Duodenal mucosa (tissue), 2 donors: ENCODE results near the gene SPATS2L.

ENCODE experiments used
- H3K27ac ChIP-seq: one replicate; pipeline ENCODE4 v1.7.0; 2013; ENCODE audit warnings: low read depth, low read length
- H3K27me3 ChIP-seq, 2 donors: one replicate each; pipeline ENCODE4 v1.7.0; 2013; ENCODE audit warnings: low read length in 2 of 2, control low read depth in 1 of 2; ENCODE audit not compliant: insufficient read depth in 2 of 2, control insufficient read depth in 1 of 2
- H3K36me3 ChIP-seq, 2 donors: one replicate each; pipeline ENCODE4 v1.7.0; 2013; ENCODE audit warnings: low read length in 2 of 2, control low read depth in 1 of 2; ENCODE audit not compliant: insufficient read depth in 2 of 2, control insufficient read depth in 1 of 2
- H3K4me1 ChIP-seq, 2 donors: one replicate each; pipeline ENCODE4 v1.7.0; 2013; ENCODE audit warnings: low read length in 2 of 2, control low read depth in 1 of 2; ENCODE audit not compliant: insufficient read depth in 2 of 2, control insufficient read depth in 1 of 2
- H3K4me3 ChIP-seq, 2 donors: one replicate each; pipeline ENCODE4 v1.7.0; 2013; ENCODE audit warnings: low read length in 2 of 2, low read depth in 1 of 2
- H3K9ac ChIP-seq, 2 donors: one replicate each; pipeline ENCODE4 v1.7.0; 2013; ENCODE audit warnings: low read length in 2 of 2, low read depth in 1 of 2
- H3K9me3 ChIP-seq, 2 donors: one replicate each; pipeline ENCODE4 v1.7.0; 2013; ENCODE audit warnings: low read length in 2 of 2, control low read depth in 1 of 2; ENCODE audit not compliant: control insufficient read depth in 1 of 2

Gene SPATS2L

GRCh38 chr2:200356857-200357384 lies 50.4 kb downstream of the SPATS2L start:
- Histone ChIP-seq H3K27me3 (no peaks in the 10 kb centered on the region), H3K9ac (no peak overlapping the region), H3K36me3 (no peaks in the 10 kb centered on the region), H3K9me3 (no peaks in the 10 kb centered on the region), H3K4me1 (peaks cover 7 to 18% of the 10 kb centered on the region in 2 donors), H3K27ac (no peak overlapping the region), H3K4me3 (no peak overlapping the region)

GRCh38 chr2:200357845-200358244 lies 51.4 kb downstream of the SPATS2L start:
- Histone ChIP-seq H3K4me3 (no peak overlapping the region), H3K27ac (no peak overlapping the region)

DNA sequence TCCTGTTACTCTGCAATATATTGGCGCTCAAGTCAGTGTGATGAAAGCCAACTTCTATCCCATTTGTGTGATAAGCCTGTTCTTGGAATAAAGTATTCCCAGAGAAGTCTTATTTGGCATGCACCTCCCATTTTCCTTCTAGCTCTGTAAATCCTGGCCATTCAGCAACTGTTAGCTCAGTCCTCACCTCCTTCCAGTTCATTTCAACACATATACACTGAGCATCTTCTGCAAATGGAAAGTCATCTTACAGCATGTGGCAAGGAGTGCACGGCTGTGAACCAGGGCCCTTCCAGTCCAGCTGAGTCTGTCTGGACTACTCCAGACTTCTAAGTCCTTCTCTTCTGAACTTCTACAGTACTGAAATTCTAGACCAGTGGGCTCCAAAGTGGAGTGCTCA lies 53.1 kb downstream of the SPATS2L start:
- Histone ChIP-seq H3K4me3 (no peak overlapping the region), H3K9me3 (no peaks in the 10 kb centered on the region), H3K4me1 (peaks cover 0 to 11% of the 10 kb centered on the region in 2 donors), H3K27me3 (no peaks in the 10 kb centered on the region), H3K9ac (no peak overlapping the region), H3K27ac (no peak overlapping the region), H3K36me3 (no peaks in the 10 kb centered on the region)

More at GRCh38 chr2:200357845-200358244, 51.4 kb downstream of the SPATS2L start:
- Histone ChIP-seq H3K27me3 (no peaks in the 10 kb centered on the region), H3K4me1 (peaks cover under 1 to 11% of the 10 kb centered on the region in 2 donors), H3K9me3 (no peaks in the 10 kb centered on the region), H3K9ac (no peak overlapping the region), H3K36me3 (no peaks in the 10 kb centered on the region)

DNA sequence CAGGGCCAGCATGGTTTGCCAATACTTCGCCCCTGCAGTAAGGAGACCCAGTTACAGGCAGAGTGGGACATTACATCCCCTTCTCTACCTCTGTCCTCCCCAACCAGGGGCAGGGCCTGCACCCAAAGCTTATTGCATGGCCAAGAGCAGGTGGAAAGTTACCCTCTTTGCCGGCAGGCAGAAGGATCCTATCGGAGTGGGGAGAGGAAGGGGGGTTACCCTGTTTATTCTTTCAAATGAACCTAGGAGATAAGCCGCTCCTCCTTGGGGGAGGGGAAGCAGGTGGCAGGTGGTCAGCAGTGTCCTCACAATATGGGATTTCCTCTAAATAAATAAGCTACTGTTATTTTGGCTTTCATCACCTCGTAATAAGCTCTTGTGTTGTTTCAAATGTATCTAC lies 53.9 kb downstream of the SPATS2L start:
- no peaks in the 10 kb centered on the region for H3K27me3 ChIP-seq
- H3K9me3 ChIP-seq, result no peaks in the 10 kb centered on the region
- no peaks in the 10 kb centered on the region for H3K36me3 ChIP-seq
- H3K4me3 ChIP-seq, result no peak overlapping the region
- H3K27ac ChIP-seq, result no peak overlapping the region
- no peak overlapping the region for H3K9ac ChIP-seq
- H3K4me1 ChIP-seq, result peaks cover 0 to 11% of the 10 kb centered on the region in 2 donors

DNA sequence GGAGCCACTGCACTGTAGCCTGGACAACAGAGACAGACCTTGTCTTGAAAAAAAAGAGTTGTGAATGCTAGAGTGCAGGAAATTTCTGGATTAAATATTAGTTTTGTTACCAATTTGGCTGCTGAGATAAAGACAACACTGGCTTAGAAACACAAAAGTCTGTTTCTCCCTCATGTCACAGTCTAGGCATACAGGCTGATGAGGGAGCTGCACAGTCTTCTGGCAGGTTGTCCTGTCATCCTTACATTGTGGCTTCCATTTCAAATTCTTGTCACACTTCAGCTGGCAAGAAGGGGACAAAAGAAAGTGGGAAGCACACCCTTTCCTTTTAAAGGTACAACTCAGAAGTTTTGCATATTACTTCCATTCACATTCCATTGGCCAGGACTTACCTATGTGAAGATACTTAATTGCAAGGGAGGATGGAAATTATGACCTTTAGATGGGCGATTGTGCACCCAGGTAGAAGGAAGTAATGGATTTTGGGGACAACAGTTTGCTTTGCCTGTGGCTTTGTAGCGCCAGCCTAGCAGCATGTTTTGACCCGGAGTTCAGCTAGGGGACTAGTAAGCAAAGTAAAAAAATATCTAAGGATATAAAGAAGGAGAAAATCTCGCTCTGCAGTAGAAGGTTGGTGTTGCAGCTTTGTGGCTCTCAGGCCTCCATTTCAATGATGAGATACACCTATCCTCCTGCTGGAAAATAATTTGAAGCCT lies 55.9 kb downstream of the SPATS2L start:
- H3K9ac ChIP-seq, result no peak overlapping the region

DNA sequence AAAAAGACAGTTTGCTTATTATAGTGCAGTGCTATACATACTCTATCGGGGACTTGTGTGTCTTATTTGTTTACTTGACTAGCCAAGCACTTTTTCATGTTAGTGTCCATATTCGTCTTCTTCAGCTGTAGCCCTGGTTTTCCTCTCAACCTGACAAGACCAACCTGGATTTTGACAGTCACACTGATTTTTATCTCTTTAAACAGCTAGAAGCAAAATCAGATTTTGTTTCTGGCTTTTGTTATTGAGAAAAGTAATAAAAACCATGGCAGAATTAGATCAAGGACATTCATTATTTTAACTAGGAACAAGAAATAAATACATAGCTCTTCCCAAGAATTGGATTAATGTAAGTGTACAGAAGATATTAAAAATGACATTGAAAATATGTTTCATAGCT lies 56.8 kb downstream of the SPATS2L start:
- no peak overlapping the region for H3K27ac ChIP-seq
- no peaks in the 10 kb centered on the region for H3K27me3 ChIP-seq
- H3K4me3 ChIP-seq, result no peak overlapping the region
- no peak overlapping the region for H3K9ac ChIP-seq
- peaks cover 0 to 4% of the 10 kb centered on the region in 2 donors for H3K4me1 ChIP-seq
- no peaks in the 10 kb centered on the region for H3K36me3 ChIP-seq
- H3K9me3 ChIP-seq, result no peaks in the 10 kb centered on the region

More for the DNA sequence above, 55.9 kb downstream of the SPATS2L start:
- no peak overlapping the region for H3K27ac ChIP-seq
- peaks cover 0 to 4% of the 10 kb centered on the region in 2 donors for H3K4me1 ChIP-seq
- no peak overlapping the region for H3K4me3 ChIP-seq
- no peaks in the 10 kb centered on the region for H3K9me3 ChIP-seq
- no peaks in the 10 kb centered on the region for H3K27me3 ChIP-seq
- H3K36me3 ChIP-seq, result no peaks in the 10 kb centered on the region

GRCh38 chr2:200364142-200364541 lies 57.6 kb downstream of the SPATS2L start:
- Histone ChIP-seq H3K4me1 (peaks cover 0 to 4% of the 10 kb centered on the region in 2 donors), H3K27me3 (no peaks in the 10 kb centered on the region), H3K9ac (no peak overlapping the region), H3K27ac (no peak overlapping the region), H3K4me3 (no peak overlapping the region), H3K36me3 (no peaks in the 10 kb centered on the region), H3K9me3 (no peaks in the 10 kb centered on the region)

DNA sequence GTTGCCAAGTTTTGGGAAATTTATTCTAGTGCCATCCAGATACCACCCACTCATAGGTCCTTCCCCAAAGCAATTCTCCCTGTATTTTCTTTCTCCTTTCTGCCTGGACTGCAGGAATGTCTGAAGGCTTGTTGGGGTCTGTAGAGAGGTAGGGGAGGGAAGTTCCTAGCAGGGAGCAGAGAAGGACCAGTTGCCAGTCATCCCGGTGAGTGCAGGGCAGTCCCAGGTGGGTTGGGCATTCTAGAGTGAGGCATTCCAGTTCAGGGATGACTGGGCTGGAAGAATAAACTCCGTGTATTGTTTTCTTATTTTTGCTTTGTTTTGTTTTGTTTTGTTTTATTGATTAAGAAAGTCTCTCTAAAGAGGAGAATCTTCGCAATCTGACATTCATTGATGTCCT lies 58.1 kb downstream of the SPATS2L start:
- H3K27ac ChIP-seq, result no peak overlapping the region
- no peaks in the 10 kb centered on the region for H3K36me3 ChIP-seq
- H3K9me3 ChIP-seq, result no peaks in the 10 kb centered on the region
- H3K9ac ChIP-seq, result no peak overlapping the region
- H3K4me1 ChIP-seq, result peaks cover 0 to 4% of the 10 kb centered on the region in 2 donors
- H3K27me3 ChIP-seq, result no peaks in the 10 kb centered on the region
- no peak overlapping the region for H3K4me3 ChIP-seq

GRCh38 chr2:200365209-200365608 lies 58.7 kb downstream of the SPATS2L start:
- no peaks in the 10 kb centered on the region for H3K36me3 ChIP-seq
- no peak overlapping the region for H3K27ac ChIP-seq
- H3K4me1 ChIP-seq, result peaks cover 0 to 4% of the 10 kb centered on the region in 2 donors
- H3K4me3 ChIP-seq, result no peak overlapping the region
- H3K9ac ChIP-seq, result no peak overlapping the region
- no peaks in the 10 kb centered on the region for H3K27me3 ChIP-seq
- H3K9me3 ChIP-seq, result no peaks in the 10 kb centered on the region

DNA sequence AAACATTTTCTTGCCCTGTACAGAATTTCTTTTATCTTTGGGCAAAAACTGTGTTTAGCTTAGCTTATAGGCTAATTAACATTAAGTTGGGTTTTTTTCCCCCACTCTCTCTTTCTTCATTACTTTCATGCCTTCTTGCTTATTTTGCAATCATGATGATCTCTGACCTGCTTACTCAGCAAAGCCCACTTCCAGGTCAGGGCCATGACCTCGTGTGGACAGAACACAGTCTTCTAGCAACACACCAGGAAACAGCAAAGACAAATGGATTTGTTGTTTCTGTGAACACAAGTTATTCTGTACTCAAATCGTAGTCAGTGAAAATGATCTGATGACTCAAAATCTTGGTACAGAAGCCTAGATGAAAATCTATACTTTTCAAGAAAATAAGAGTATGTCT lies 60.7 kb downstream of the SPATS2L start:
- H3K27me3 ChIP-seq, result no peaks in the 10 kb centered on the region
- no peak overlapping the region for H3K9ac ChIP-seq
- H3K4me1 ChIP-seq, result peaks cover 0 to 4% of the 10 kb centered on the region in 2 donors
- no peaks in the 10 kb centered on the region for H3K9me3 ChIP-seq
- H3K36me3 ChIP-seq, result peaks cover 0 to 2% of the 10 kb centered on the region in 2 donors
- no peak overlapping the region for H3K4me3 ChIP-seq
- H3K27ac ChIP-seq, result no peak overlapping the region
